HG02840 (cell line): ENCODE results near the gene FRMPD2.
"Not testable (repeated sequence)": the region's sequence is repeated elsewhere in the genome, so short reads cannot be mapped to it uniquely, and the experiment has no call there.

Experiments
- ATAC-seq: cut with Tn5 transposase; IDR thresholded peaks from one replicate; pipeline ENCODE4 v1.9.1; 2021; ENCODE audit warnings: mild to moderate bottlenecking, moderate library complexity, moderate number of reproducible peaks; ENCODE audit not compliant: unreplicated experiment, low FRiP score

The FRMPD2 gene

GRCh38 chr10:48253970-48254657 is 20.4 kb downstream of the FRMPD2 start:
- no peak for ATAC-seq

- ATAC-seq = no peak
These were observed 22.2 kb downstream of the FRMPD2 start for GRCh38 chr10:48252354-48252650.

GRCh38 chr10:48251525-48252353 is 22.8 kb downstream of the FRMPD2 start:
- ATAC-seq = no peak

DNA sequence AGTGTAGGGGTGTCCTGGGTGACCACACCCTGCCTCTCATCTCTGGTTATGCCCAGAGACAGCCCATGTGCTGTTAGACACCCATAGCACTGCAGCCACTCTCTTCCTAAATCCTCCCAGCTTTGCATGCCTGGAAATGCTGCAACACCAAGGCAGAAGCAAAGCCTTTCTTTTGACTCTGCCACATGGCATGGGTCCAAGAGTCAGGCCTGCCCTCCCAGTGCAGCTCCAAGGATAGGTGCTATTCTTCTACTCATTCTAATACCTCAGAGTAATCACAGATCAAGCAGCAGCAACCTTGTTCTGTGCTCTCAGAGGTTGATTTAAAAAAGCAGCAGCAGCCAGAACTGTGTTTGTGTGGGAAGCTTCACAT is 23.4 kb downstream of the FRMPD2 start:
- no peak for ATAC-seq

DNA sequence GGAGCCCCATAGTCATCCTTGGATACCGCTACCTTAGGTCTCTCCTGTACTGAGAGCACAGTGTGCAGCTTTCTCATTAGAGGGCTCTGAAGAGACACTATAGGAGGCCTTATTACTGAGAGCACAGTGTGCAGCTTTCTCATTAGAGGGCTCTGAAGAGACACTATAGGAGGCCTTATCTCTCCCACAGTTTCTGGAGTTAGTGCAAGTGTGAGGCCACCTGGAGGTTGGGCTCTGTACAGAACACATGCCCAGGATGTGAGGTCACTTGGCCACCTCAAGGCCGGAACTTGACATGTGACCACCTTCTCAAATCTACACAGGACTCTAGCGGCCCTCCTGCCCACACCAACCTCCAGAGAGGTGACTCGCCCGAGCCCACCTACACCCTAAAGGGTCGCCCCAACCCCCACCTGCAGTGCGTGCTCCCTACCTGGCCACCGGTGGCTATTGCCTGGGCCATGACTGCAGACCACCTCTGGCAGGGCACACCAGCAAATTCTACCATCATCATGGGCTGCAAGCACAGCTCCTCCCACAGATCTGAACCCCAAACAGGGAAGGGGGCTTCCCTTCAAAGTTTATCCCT is 24.6 kb downstream of the FRMPD2 start:
- ATAC-seq = no peak

DNA sequence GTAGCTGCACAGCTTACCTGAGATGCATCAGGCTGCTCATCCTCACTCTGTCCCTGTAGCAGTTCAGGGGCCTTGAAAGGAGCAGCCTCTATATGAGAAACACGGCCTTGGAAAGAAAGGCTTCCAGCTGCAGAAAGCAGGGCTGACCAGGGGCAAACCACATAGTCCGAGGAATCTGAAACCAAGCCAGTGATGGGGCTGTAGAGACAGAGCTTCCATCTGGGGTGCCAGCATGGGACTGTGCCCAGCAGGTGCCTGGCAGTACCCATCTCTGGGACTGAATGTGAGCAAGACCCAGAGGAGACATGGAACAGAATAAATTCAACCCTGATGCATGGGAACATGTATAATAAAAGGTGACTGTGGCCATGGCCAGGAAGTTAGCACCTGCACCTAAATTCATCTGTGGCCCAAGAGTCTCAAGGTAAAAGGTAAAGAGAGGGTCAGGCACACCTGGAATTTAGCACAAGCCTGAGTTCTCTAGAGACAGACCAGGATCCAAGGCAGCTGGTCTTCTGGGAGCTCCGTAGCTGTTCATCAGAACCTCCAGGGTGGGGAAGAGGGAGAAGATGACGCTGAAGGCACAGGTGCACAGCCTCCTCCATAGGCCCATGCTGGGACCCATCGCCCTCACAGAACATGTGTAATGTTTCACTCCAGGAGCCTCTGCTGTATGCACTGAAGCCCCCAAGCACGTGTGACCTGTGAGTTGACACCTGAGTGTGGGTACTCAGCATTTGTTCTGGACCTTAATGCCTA is 25.3 kb downstream of the FRMPD2 start:
- ATAC-seq = no peak

DNA sequence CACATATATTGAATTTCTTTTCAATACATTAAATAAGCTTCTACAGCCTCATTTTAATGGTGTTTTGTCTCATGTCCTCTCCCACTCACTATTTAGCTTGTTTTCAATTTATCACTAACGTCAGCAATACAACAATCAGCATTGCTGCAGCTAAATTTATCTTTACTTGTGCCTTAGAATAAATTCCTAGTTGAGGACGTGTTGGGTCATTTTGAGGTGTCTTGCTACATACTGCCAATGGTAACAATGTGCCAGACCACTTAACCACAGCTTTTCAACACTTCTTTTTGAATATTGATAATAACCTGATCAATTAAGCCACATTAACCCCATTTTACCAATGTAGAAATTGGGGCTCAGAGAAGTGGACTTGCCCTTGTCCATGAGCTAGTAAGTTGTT is 26.0 kb downstream of the FRMPD2 start:
- no peak for ATAC-seq

DNA sequence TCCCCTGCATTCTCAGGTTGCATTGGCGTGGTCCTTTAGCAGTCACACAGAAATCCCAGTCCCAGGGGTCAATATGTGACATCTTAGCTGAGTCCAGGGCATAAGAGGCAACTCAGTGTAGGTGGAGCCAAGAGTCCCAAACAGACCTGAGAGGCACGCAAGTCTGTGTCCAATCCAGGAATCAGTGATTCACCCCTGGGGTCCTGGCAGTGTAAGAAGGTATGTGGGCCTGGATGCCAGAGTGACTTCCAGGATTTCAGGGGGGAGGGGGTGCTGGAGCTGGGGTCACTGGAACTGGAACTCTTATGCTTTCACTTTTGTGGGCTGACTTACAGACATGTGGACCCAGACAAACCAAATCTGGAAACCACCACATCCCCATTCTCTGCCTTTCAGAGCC is 26.8 kb downstream of the FRMPD2 start:
- ATAC-seq = no peak

DNA sequence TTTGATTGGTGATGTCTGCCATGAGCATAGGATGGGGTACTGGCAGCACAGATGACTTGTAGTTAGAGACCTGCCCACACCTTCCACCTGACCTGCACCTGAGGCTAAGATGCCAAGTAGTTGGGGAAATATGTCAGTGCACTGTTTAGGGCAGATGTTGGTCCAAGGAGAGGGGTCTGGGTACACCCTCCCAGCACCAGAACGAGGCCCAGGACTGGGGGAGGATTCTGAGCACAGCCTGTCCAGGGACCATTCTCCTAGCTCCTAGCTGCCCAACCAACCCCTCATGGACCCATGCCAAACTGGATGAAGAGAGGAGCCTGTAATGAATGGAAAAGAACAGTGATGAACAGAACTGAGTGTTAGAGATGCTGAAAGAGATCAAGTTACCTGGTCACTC is 28.0 kb downstream of the FRMPD2 start:
- ATAC-seq = no peak

- no peak for ATAC-seq
These were observed 28.5 kb downstream of the FRMPD2 start for GRCh38 chr10:48245977-48246376.

DNA sequence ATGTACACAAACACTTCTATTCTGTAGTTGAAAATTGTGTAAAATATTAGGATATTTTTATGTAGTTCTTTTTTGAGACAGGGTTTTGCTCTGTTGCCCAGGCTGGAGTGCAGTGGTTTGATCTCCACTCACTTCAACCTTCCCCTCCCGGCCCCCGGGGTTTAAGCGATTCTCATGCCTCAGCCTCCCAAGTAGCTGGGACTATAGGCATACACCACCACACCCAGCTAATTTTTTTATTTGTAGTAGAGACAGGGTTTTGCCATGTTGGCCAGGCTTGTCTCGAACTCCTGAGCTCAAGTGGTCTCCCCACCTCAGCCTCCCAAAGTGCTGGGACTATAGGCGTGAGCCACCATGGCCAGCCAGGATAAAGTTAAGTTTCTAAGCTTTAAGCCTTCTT is 30.6 kb downstream of the FRMPD2 start:
- not testable (repeated sequence) for ATAC-seq

GRCh38 chr10:48243487-48243886 is 31.0 kb downstream of the FRMPD2 start:
- no peak for ATAC-seq

DNA sequence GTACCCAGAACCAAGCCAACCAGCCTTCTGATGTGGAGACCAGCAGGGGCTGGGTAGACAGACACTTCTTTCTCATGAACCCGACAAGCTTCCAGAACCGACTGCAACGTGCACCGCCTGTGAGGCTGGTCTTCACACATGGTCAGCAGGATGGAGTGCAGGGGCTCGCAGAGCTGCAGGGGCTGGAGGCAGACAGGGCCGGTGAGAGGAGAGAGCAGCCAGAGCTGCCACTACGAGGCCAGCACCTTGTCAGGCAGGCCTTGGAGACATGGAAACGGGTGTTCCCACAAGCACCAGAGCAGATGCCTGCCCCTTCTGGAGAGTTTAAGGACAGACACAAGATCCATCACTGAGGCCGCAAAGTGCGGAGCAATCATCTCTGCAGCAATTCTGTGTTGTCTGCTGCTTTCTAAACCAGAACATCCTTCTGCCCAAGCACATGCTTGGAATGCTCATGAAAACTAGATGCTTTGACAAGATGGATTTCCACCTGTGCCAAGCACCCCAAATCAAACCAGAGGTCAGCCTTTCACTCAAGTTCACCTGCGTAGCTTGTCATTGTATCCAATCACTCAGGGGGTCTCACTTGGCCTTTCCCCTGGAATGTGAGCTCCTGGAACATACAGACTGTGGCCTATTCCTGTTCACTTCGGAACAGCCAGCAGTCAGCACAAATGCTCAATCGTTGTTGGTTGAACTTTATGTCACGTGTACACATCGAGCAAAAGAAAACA is 32.2 kb downstream of the FRMPD2 start:
- no peak for ATAC-seq

GRCh38 chr10:48241332-48241731 is 33.2 kb downstream of the FRMPD2 start:
- no peak for ATAC-seq

- no peak for ATAC-seq
These were observed 34.3 kb downstream of the FRMPD2 start for GRCh38 chr10:48240196-48240595.

DNA sequence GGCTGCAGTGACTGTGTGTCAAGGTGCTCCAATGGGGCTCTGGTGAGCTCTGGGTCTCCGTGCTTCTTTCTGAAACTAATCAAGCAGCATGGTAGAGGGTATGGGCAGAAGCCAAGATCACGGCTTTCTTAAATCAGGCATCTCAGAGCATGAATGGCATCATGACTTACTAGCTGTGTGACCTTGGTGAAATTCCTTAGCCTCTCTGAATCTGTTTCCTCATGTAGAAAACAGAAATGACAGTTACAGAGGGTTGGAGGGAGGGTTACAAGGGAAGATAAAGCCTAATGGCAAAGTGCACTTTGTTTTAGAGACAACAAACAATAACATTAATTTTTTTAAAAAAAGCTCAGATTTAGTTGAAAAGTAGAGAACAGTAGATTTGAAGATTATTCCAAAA is 34.9 kb downstream of the FRMPD2 start:
- no peak for ATAC-seq

- no peak for ATAC-seq
These were observed 35.5 kb downstream of the FRMPD2 start for GRCh38 chr10:48238826-48239520.

GRCh38 chr10:48237259-48238250 is 36.9 kb downstream of the FRMPD2 start:
- ATAC-seq = no peak

DNA sequence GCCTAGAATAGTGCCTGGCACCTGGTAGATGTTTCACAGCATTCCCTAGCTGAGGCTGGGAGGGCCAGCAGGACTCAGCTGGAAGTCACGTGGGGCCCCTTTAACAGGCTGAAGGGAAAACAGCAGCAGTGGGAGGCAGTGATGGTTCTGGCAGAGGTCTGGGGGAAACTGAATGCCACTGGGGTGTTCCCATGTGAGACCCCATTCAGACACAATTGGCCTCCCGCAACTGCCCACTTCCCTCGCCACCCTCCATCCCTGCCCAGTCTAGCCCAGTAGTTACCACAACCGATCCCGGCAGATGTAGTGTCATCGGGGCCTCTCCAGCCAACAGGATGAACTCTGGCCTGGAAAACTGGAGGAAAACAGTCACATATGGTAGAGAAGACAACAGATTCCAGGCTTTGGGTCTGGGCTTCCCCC is 38.3 kb downstream of the FRMPD2 start:
- ATAC-seq = no peak
